HepG2 (cell line): ENCODE measurements around the gene GMEB1. TPM values are rescaled to one million over a fixed set of nuclear protein-coding genes. Genes with fewer than 3 reads are reported as not detected.

Source experiments
- ATAC-seq: fragments of 200-7000 bp; cut with Tn5 transposase; 3 replicates; pipeline ENCODE4 v1.9.1; 2020; ENCODE audit warnings: mild to moderate bottlenecking, moderate library complexity
- BruUV-seq: library from RNA; stranded (reverse); fragments of 400-500 nt; replicated peaks from 2 replicates; lab custom pipeline; 2021; lab: Mats Ljungman, UMichigan
- CTCF ChIA-PET: fragments of 300-600 bp; formaldehyde crosslinking; extraction: SDS; loops from one replicate; lab custom pipeline; 2021; ENCODE audit warnings: low total read pairs, inconsistent platforms, low intra/inter-chr PET ratio; lab: Yijun Ruan, JAX
- POLR2A ChIA-PET: fragments of 350-600 bp; sonication (Branson Sonifier 250); formaldehyde crosslinking; loops from one replicate; lab custom pipeline; 2020; ENCODE audit warnings: antibody characterized with exemption, inconsistent platforms; lab: Yijun Ruan, JAX
- DNase-seq: peaks from one replicate; pipeline ENCODE4 v3.0.0-alpha.2; 2015; ENCODE audit warnings: low spot score
- FAIRE-seq: peaks from 3 replicates; lab custom pipeline; 2011; peaks lifted over from hg19 to GRCh38; lab: Jason Lieb, UNC
- H2AFZ ChIP-seq: one replicate; pipeline ENCODE4 v1.6.1; 2011; ENCODE audit warnings: low read length, inconsistent platforms
- H3K27ac ChIP-seq: fragments of 300-600 bp; 3 replicates; pipeline ENCODE4 v1.8.0; 2011; ENCODE audit warnings: mixed run types, mild to moderate bottlenecking, mixed read lengths, low read length, inconsistent platforms; ENCODE audit not compliant: insufficient read depth; ENCODE audit errors: extremely low read length
- H3K27me3 ChIP-seq, 2 experiments: fragments of 200-600 bp in 1 of 2; 2 replicates in 1 of 2; 3 replicates in 1 of 2; pipeline versions ENCODE4 v1.6.0 to v1.8.0; 2011; ENCODE audit warnings: low read length in 2 of 2, mild to moderate bottlenecking in 2 of 2, moderate library complexity in 2 of 2, inconsistent platforms in 1 of 2; ENCODE audit not compliant: insufficient read depth in 2 of 2, control insufficient read depth in 1 of 2
- H3K36me3 ChIP-seq, 2 experiments: fragments of 200-600 bp in 1 of 2; replicated peaks in 1 of 2; 2 replicates in 1 of 2; 3 replicates in 1 of 2; pipeline versions ENCODE4 v1.5.1 to v1.8.0; 2011; ENCODE audit warnings: low read length in 2 of 2, inconsistent platforms in 1 of 2; ENCODE audit not compliant: insufficient read depth in 2 of 2, control insufficient read depth in 1 of 2
- H3K4me1 ChIP-seq: 2 replicates; pipeline ENCODE4 v1.5.1; 2012; ENCODE audit warnings: low read length, inconsistent platforms; ENCODE audit not compliant: insufficient read depth
- H3K4me2 ChIP-seq: 2 replicates; pipeline ENCODE4 v1.6.0; 2011; ENCODE audit warnings: low read depth, low read length, inconsistent platforms
- H3K4me3 ChIP-seq, 3 experiments: fragments of 200-600 bp in 1 of 3; sonication (generic), shearing (Covaris generic) in 1 of 3; replicated peaks in 1 of 3; 2 replicates each; pipeline ENCODE4 v1.5.1; 2011 to 2016; ENCODE audit warnings: low read length in 3 of 3, inconsistent platforms in 2 of 3, low read depth in 2 of 3, mild to moderate bottlenecking in 2 of 3, control low read depth in 1 of 3, mixed read lengths in 1 of 3; ENCODE audit not compliant: insufficient read depth in 1 of 3
- H3K79me2 ChIP-seq: one replicate; pipeline ENCODE4 v1.6.1; 2011; ENCODE audit warnings: low read length, inconsistent platforms; ENCODE audit not compliant: insufficient read depth
- H3K9ac ChIP-seq: 2 replicates; pipeline ENCODE4 v1.6.0; 2011; ENCODE audit warnings: mild to moderate bottlenecking, low read depth, low read length, inconsistent platforms; ENCODE audit not compliant: insufficient read depth
- H3K9me3 ChIP-seq: 2 replicates; pipeline ENCODE4 v1.5.1; 2012; ENCODE audit warnings: mild to moderate bottlenecking, low read length
- H4K20me1 ChIP-seq: 2 replicates; pipeline ENCODE4 v1.6.0; 2011; ENCODE audit warnings: inconsistent platforms, mild to moderate bottlenecking, low read length, moderate library complexity; ENCODE audit not compliant: insufficient read depth
- ELF4 ChIP-seq: sonication (generic); formaldehyde crosslinking; IDR thresholded peaks from 2 replicates; pipeline ENCODE4 v1.5.0; 2020; ENCODE audit warnings: missing genetic modification reagents, mild to moderate bottlenecking, moderate library complexity, borderline replicate concordance
- ONECUT2 ChIP-seq: sonication (generic); formaldehyde crosslinking; IDR thresholded peaks from 2 replicates; pipeline ENCODE4 v1.4.0; 2020; ENCODE audit warnings: missing genetic modification reagents
- PRPF4 ChIP-seq: fragments of 200-400 bp; formaldehyde crosslinking; IDR thresholded peaks from 2 replicates; pipeline ENCODE4 v1.6.1; 2016; ENCODE audit warnings: low read length, low read depth; ENCODE audit not compliant: poor library complexity, severe bottlenecking
- ZFYVE20 ChIP-seq: sonication (generic); formaldehyde crosslinking; IDR thresholded peaks from 2 replicates; pipeline ENCODE4 v1.8.0; 2023; ENCODE audit warnings: low read depth, mild to moderate bottlenecking, moderate library complexity, missing genetic modification reagents, borderline replicate concordance
- ZNF12 ChIP-seq: sonication (generic); formaldehyde crosslinking; IDR thresholded peaks from 2 replicates; pipeline ENCODE4 v1.5.0; 2020; ENCODE audit warnings: missing genetic modification reagents
- ZNF264 ChIP-seq: sonication (generic); formaldehyde crosslinking; IDR thresholded peaks from 2 replicates; pipeline ENCODE4 v1.4.0; 2020; ENCODE audit warnings: missing genetic modification reagents
- ZNF879 ChIP-seq: sonication (generic); formaldehyde crosslinking; IDR thresholded peaks from 2 replicates; pipeline ENCODE4 v1.8.1; 2023; ENCODE audit warnings: missing genetic modification reagents
- WGBS: methylation state at CpG from one replicate; pipeline ENCODE4 v1.1.6; 2017; ENCODE audit warnings: low lambda C conversion rate; 5-methylcytosine and 5-hydroxymethylcytosine counted together
- in situ Hi-C: cut with HindIII; loops from 2 replicates; pipeline ENCODE4 v1.10.0; 2017; ENCODE audit warnings: low pct_unique_long_range_greater_than_20kb; ENCODE audit not compliant: extremely low pct_ligation_motif_present
- intact Hi-C: fragments of 100-400 bp; cut with micrococcal nuclease; formaldehyde crosslinking; loops from one replicate; pipeline ENCODE4 v1.10.0; 2022; ENCODE audit not compliant: unreplicated experiment
- polyA plus RNA-seq, 8 experiments: library from polyadenylated mRNA; depleted of rRNA in 3 of 8; stranded (reverse) in 7 of 8; unstranded in 1 of 8; fragments of >200 nt; fragmentation: Illumina TruSeq in 4 of 8; extraction: Trizol in 4 of 8; gene quantifications; 2 replicates each; pipeline versions ENCODE4 v1.2.1 to v1.2.3, GENCODE V29; 2011 to 2016; ENCODE audit warnings: low read depth in 4 of 8, missing spikeins in 1 of 8, mixed read lengths in 1 of 8; ENCODE audit not compliant: insufficient read depth in 1 of 8
- total RNA-seq, 5 experiments: library from RNA; depleted of rRNA; stranded (reverse); fragments of >200 nt; fragmentation: Illumina TruSeq; extraction: Trizol; gene quantifications; 2 replicates each; pipeline ENCODE4 v1.2.3, GENCODE V29; 2016; ENCODE audit warnings: low read depth in 1 of 5
- TF ChIP-seq, protein P1 (sequence below): sonication (generic); formaldehyde crosslinking; IDR thresholded peaks from 2 replicates; pipeline ENCODE4 v1.4.0; 2020; ENCODE audit warnings: missing genetic modification reagents, borderline replicate concordance
- TF ChIP-seq, protein P2 (sequence below): sonication (generic); formaldehyde crosslinking; IDR thresholded peaks from 2 replicates; pipeline ENCODE4 v1.8.0; 2022; ENCODE audit warnings: missing genetic modification reagents, mild to moderate bottlenecking, inconsistent platforms, borderline replicate concordance
- TF ChIP-seq, protein P3 (sequence below): sonication (generic); formaldehyde crosslinking; IDR thresholded peaks from 2 replicates; pipeline ENCODE4 v1.8.0; 2022; ENCODE audit warnings: mild to moderate bottlenecking, missing genetic modification reagents
- TF ChIP-seq, protein P4 (sequence below): sonication (generic); formaldehyde crosslinking; IDR thresholded peaks from 2 replicates; pipeline ENCODE4 v1.4.0; 2020; ENCODE audit warnings: missing genetic modification reagents

Gene GMEB1
- total and polyA plus RNA-seq, 2 of the 13 experiments (the other 11 are each of a cell fraction or from before 2014, with no cell fraction given), result 3.0 to 6.0 TPM

DNA sequence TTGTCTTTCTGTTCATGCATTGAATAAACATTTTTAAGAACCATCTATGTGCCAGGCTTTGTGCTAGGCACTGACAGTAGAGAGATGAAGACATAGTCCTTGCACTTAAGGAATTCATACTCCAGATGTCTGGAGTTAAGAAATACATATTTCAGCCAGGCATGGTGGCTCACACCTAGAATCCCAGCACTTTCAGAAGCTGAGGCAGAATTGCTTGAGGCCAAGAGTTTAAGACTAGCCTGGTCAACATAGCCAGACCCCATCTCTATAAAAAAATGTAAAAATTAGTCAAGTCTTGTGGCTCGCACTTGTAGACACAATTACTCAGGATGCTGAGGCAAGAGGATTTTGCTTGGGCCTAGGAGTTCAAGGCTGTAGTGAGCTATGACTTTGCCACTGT lies 49.6 kb downstream of the GMEB1 start:
- H3K9me3 ChIP-seq, result no peaks in the 10 kb centered on the region
- no peak overlapping the region for H3K4me3 ChIP-seq
- in situ Hi-C loops, result no loop called here
- H3K4me2 ChIP-seq, result no peak overlapping the region
- ATAC-seq (no peak), DNase-seq (no peak), FAIRE-seq (no peak)
- no peaks in the 10 kb centered on the region for H3K79me2 ChIP-seq
- peaks cover 7% of the 10 kb centered on the region; the same call in 1 of the 2 replicates for H3K4me1 ChIP-seq
- no peak overlapping the region for H2AFZ ChIP-seq
- no peak overlapping the region for H3K9ac ChIP-seq
- H3K27ac ChIP-seq, result no peak overlapping the region
- intact Hi-C loops, result no loop called here
- no TSS peak for BruUV-seq
- CTCF ChIA-PET, result no interaction called here
- no peaks in the 10 kb centered on the region; a peak in 1 of 5 replicates for H3K27me3 ChIP-seq
- TF ChIP-seq, protein P1, sequence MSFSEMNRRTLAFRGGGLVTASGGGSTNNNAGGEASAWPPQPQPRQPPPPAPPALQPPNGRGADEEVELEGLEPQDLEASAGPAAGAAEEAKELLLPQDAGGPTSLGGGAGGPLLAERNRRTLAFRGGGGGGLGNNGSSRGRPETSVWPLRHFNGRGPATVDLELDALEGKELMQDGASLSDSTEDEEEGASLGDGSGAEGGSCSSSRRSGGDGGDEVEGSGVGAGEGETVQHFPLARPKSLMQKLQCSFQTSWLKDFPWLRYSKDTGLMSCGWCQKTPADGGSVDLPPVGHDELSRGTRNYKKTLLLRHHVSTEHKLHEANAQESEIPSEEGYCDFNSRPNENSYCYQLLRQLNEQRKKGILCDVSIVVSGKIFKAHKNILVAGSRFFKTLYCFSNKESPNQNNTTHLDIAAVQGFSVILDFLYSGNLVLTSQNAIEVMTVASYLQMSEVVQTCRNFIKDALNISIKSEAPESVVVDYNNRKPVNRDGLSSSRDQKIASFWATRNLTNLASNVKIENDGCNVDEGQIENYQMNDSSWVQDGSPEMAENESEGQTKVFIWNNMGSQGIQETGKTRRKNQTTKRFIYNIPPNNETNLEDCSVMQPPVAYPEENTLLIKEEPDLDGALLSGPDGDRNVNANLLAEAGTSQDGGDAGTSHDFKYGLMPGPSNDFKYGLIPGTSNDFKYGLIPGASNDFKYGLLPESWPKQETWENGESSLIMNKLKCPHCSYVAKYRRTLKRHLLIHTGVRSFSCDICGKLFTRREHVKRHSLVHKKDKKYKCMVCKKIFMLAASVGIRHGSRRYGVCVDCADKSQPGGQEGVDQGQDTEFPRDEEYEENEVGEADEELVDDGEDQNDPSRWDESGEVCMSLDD (CRISPR knock-in tag), result no peak
- TF ChIP-seq ELF4 (CRISPR knock-in tag) (no peak), ONECUT2 (CRISPR knock-in tag) (no peak), ZNF264 (CRISPR knock-in tag) (no peak), ZFYVE20 (no peak), ZNF879 (CRISPR knock-in tag) (no peak), ZNF12 (CRISPR knock-in tag) (no peak), PRPF4 (no peak)
- TF ChIP-seq, protein P2, sequence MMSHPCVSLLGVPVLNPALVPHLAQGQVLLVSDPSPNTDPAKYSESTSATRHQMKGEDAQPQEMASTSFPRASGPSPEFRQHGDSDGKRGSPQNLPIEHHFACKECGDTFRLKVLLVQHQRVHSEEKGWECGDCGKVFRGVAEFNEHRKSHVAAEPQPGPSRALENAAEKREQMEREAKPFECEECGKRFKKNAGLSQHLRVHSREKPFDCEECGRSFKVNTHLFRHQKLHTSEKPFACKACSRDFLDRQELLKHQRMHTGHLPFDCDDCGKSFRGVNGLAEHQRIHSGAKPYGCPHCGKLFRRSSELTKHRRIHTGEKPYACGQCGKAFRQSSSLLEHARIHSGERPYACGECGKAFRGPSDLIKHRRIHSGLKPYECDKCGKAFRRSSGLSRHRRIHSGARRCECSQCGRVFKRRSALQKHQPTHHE, result no peak
- TF ChIP-seq, protein P3, sequence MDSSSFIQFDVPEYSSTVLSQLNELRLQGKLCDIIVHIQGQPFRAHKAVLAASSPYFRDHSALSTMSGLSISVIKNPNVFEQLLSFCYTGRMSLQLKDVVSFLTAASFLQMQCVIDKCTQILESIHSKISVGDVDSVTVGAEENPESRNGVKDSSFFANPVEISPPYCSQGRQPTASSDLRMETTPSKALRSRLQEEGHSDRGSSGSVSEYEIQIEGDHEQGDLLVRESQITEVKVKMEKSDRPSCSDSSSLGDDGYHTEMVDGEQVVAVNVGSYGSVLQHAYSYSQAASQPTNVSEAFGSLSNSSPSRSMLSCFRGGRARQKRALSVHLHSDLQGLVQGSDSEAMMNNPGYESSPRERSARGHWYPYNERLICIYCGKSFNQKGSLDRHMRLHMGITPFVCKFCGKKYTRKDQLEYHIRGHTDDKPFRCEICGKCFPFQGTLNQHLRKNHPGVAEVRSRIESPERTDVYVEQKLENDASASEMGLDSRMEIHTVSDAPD, result no peak
- TF ChIP-seq, protein P4, sequence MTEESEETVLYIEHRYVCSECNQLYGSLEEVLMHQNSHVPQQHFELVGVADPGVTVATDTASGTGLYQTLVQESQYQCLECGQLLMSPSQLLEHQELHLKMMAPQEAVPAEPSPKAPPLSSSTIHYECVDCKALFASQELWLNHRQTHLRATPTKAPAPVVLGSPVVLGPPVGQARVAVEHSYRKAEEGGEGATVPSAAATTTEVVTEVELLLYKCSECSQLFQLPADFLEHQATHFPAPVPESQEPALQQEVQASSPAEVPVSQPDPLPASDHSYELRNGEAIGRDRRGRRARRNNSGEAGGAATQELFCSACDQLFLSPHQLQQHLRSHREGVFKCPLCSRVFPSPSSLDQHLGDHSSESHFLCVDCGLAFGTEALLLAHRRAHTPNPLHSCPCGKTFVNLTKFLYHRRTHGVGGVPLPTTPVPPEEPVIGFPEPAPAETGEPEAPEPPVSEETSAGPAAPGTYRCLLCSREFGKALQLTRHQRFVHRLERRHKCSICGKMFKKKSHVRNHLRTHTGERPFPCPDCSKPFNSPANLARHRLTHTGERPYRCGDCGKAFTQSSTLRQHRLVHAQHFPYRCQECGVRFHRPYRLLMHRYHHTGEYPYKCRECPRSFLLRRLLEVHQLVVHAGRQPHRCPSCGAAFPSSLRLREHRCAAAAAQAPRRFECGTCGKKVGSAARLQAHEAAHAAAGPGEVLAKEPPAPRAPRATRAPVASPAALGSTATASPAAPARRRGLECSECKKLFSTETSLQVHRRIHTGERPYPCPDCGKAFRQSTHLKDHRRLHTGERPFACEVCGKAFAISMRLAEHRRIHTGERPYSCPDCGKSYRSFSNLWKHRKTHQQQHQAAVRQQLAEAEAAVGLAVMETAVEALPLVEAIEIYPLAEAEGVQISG (CRISPR knock-in tag), result no peak
- no peaks in the 10 kb centered on the region for H4K20me1 ChIP-seq
- WGBS, result 93% methylated on average over 1 of the region's 1 CpG
- POLR2A ChIA-PET, result no interaction called here
- peaks cover 10% of the 10 kb centered on the region in 2 experiments; a peak in 4 of 5 replicates for H3K36me3 ChIP-seq
